GM23248 (cell line): ENCODE results near the gene FBLN2. TPM values are rescaled to one million over a fixed set of nuclear protein-coding genes. Genes with fewer than 3 reads are reported as not detected.
"Not testable (repeated sequence)": the region's sequence is repeated elsewhere in the genome, so short reads cannot be mapped to it uniquely, and the experiment has no call there.

Source experiments
- DNase-seq: peaks from one replicate; pipeline ENCODE4 v3.0.0-alpha.2; 2015
- H2AFZ ChIP-seq: fragments of 200-600 bp; sonication (generic); 2 replicates; pipeline ENCODE4 v1.6.1; 2016; ENCODE audit warnings: antibody characterized with exemption
- H3F3A ChIP-seq: fragments of 200-600 bp; sonication (generic); 2 replicates; pipeline ENCODE4 v1.6.1; 2016; ENCODE audit warnings: mild to moderate bottlenecking, antibody characterized with exemption, mixed run types; ENCODE audit not compliant: insufficient read depth
- H3K27ac ChIP-seq: fragments of 200-600 bp; sonication (generic); 2 replicates; pipeline ENCODE4 v1.5.1; 2016; ENCODE audit warnings: mild to moderate bottlenecking
- H3K27me3 ChIP-seq: fragments of 200-600 bp; sonication (generic); replicated peaks from 2 replicates; pipeline ENCODE4 v1.6.1; 2016; ENCODE audit warnings: mild to moderate bottlenecking; ENCODE audit not compliant: insufficient read depth
- H3K36me3 ChIP-seq: fragments of 200-600 bp; sonication (generic); 2 replicates; pipeline ENCODE4 v1.6.1; 2016; ENCODE audit warnings: low read depth, mild to moderate bottlenecking
- H3K4me1 ChIP-seq: fragments of 200-600 bp; sonication (generic); 2 replicates; pipeline ENCODE4 v1.6.1; 2016; ENCODE audit warnings: mild to moderate bottlenecking; ENCODE audit not compliant: insufficient read depth
- H3K4me2 ChIP-seq: fragments of 200-600 bp; sonication (generic); one replicate; pipeline ENCODE4 v1.6.1; 2016; ENCODE audit warnings: mild to moderate bottlenecking; ENCODE audit not compliant: unreplicated experiment
- H3K4me3 ChIP-seq: fragments of 200-600 bp; sonication (generic); 2 replicates; pipeline ENCODE4 v1.5.1; 2016; ENCODE audit warnings: mild to moderate bottlenecking
- H3K79me2 ChIP-seq: fragments of 200-600 bp; sonication (generic); 2 replicates; pipeline ENCODE4 v1.6.1; 2016; ENCODE audit warnings: mild to moderate bottlenecking; ENCODE audit not compliant: insufficient read depth
- H3K9ac ChIP-seq: fragments of 200-600 bp; sonication (generic); 2 replicates; pipeline ENCODE4 v1.6.1; 2016; ENCODE audit warnings: mild to moderate bottlenecking
- H3K9me2 ChIP-seq: fragments of 200-600 bp; sonication (generic); 2 replicates; pipeline ENCODE4 v1.6.1; 2016; ENCODE audit warnings: mixed run types, mild to moderate bottlenecking, moderate library complexity; ENCODE audit not compliant: insufficient read depth
- H3K9me3 ChIP-seq: fragments of 200-600 bp; sonication (generic); one replicate; pipeline ENCODE4 v1.6.1; 2017; ENCODE audit warnings: low read depth
- H4K20me1 ChIP-seq: fragments of 200-600 bp; sonication (generic); 2 replicates; pipeline ENCODE4 v1.6.0; 2016; ENCODE audit not compliant: insufficient read depth
- EZH2 ChIP-seq: fragments of 200-600 bp; sonication (generic); IDR thresholded peaks from 2 replicates; pipeline ENCODE4 v1.6.1; 2018; ENCODE audit warnings: antibody characterized with exemption, mild to moderate bottlenecking; ENCODE audit not compliant: insufficient read depth, poor library complexity, severe bottlenecking
- EZH2phosphoT487 ChIP-seq: fragments of 200-600 bp; sonication (generic); IDR thresholded peaks from 2 replicates; pipeline ENCODE4 v1.6.1; 2018; ENCODE audit warnings: antibody characterized with exemption, moderate library complexity, mild to moderate bottlenecking, low read depth; ENCODE audit not compliant: insufficient read depth
- WGBS, 2 experiments: methylation state at CpG; one replicate each; pipeline ENCODE4 v1.1.6; 2015 to 2017; ENCODE audit warnings: low lambda C conversion rate in 2 of 2, low coverage in 1 of 2; ENCODE audit errors: missing lambda C conversion rate in 2 of 2; 5-methylcytosine and 5-hydroxymethylcytosine counted together
- in situ Hi-C: fragments of 300-500 bp; cut with MboI; formaldehyde crosslinking; loops from 2 replicates; pipeline ENCODE4 v1.15.0; 2020
- polyA plus RNA-seq: library from polyadenylated mRNA; unstranded; fragments of >200 nt; fragmentation: Nextera tagmentation; extraction: Ambion mirVana; gene quantifications from 2 replicates; pipeline ENCODE4 v1.2.1, GENCODE V29; 2016
- total RNA-seq: library from RNA; depleted of rRNA; stranded (reverse); fragments of >200 nt; shearing (Covaris generic); gene quantifications from 2 replicates; pipeline ENCODE4 v1.2.3, GENCODE V29; 2014

Gene FBLN2
- total and polyA plus RNA-seq, 2 experiments from 2014 or later = 447 to 636 TPM

DNA sequence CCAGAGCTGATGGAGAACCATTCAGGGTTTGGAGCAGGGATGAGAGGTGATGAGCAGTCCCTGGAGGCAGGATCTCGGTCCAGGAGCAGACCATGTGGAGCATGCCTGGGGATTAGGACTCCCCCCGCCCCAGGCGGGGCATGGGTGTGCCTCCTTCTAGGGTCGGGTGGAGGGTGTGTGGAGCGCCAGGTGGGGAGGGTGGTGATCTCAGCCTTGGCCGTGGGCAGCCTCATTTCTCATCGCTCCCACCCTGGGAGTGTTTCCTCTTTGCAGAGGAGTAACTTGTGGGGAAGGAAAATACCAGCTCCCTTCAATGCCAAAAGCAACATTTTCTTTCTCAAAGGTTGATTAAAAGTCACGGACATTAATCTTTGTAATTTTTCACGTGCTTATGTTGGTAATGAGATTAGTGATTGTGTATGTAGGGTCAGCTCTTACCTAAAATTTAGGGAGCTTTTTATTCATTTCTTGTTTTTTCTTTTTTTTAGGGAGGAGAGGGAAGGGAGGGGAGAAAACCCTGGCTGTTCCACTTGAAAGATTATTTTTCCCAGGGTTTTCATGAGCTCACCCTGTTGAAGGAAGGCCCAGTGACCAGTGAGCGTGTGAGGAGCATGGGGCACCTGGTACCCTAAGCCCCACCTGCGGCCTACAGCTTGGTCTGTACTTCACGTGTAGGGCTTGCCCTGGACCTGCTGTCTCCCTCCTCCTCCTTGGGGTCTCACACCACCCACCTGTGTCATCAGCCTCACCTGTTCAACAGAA lies 11.0 kb downstream of the FBLN2 start:
- no peaks in the 10 kb centered on the region for H3K27me3 ChIP-seq
- no peaks in the 10 kb centered on the region for H3K36me3 ChIP-seq
- H3K4me2 ChIP-seq = no peak overlapping the region
- no peaks in the 10 kb centered on the region for H3K9me3 ChIP-seq
- 32 to 44% methylated on average over 12 of the region's 12 CpGs for WGBS, 2 experiments
- no peak overlapping the region for H2AFZ ChIP-seq
- peak overlapping the region; percentile 37; the same call in 1 of the 2 replicates for H3K9ac ChIP-seq
- peak overlapping the region; percentile 40 for H3K27ac ChIP-seq
- DNase-seq = peak; percentile 56
- TF ChIP-seq EZH2phosphoT487 (no peak), EZH2 (no peak)
- H4K20me1 ChIP-seq = no peaks in the 10 kb centered on the region
- peaks cover 26% of the 10 kb centered on the region for H3K4me1 ChIP-seq
- peaks cover 10% of the 10 kb centered on the region; the same call in 1 of the 2 replicates for H3F3A ChIP-seq
- H3K4me3 ChIP-seq = no peak overlapping the region
- in situ Hi-C loops = no loop called here
- H3K79me2 ChIP-seq = peaks cover 95% of the 10 kb centered on the region
- H3K9me2 ChIP-seq = no peaks in the 10 kb centered on the region

DNA sequence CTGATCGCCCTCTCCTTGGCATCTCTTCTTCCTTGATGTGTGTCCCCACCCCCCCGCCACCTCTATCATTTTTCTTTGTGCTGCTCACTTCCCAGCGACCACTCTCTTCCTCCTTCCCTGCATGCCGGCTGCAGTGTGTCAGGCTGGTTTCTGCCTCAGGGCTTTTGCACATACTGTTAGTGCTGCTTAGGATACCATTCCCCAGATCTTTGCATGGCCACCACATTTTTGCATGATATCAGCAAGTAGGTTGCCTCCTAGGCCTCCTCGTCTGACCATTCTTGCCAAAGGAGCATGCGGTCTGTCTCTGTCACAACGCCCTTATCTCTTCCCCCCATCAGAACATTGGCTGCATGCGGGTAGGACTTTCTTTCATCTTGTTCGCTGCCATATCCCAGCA lies 12.5 kb downstream of the FBLN2 start:
- Histone ChIP-seq H3K4me1 (peaks cover 26% of the 10 kb centered on the region), H3K4me2 (no peak overlapping the region), H3K27me3 (no peaks in the 10 kb centered on the region), H2AFZ (no peak overlapping the region), H3K36me3 (no peaks in the 10 kb centered on the region), H4K20me1 (no peaks in the 10 kb centered on the region), H3F3A (peaks cover 10% of the 10 kb centered on the region; the same call in 1 of the 2 replicates), H3K79me2 (peaks cover 97% of the 10 kb centered on the region), H3K9me2 (no peaks in the 10 kb centered on the region), H3K27ac (no peak overlapping the region), H3K9ac (no peak overlapping the region), H3K9me3 (no peaks in the 10 kb centered on the region), H3K4me3 (no peak overlapping the region)
- WGBS, 2 experiments = 76 to 82% methylated on average over 9 of the region's 9 CpGs
- DNase-seq = no peak
- no peak for TF ChIP-seq EZH2
- no peak for TF ChIP-seq EZH2phosphoT487
- in situ Hi-C loops = no loop called here

DNA sequence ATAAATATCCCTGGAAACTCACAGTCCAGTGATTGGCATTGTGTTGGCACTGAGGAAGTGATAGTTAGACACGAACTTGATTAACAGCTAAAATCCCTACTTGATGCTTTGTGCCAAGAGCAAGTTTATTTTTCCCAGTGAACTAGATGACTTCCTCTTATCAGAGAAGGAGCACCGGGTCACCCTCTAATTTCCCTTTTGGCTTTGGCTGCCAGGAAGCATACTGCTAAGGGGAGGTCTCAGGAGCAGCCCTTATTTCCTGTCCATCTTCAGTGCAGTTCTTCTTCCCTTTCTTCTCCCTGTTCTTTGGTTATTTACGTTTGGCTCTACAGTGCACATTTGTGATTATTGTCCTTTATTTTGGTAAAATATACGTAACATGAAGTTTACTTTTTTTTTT lies 13.0 kb downstream of the FBLN2 start:
- Histone ChIP-seq H3K27me3 (no peaks in the 10 kb centered on the region), H4K20me1 (no peaks in the 10 kb centered on the region), H3K79me2 (peaks cover 97% of the 10 kb centered on the region)

DNA sequence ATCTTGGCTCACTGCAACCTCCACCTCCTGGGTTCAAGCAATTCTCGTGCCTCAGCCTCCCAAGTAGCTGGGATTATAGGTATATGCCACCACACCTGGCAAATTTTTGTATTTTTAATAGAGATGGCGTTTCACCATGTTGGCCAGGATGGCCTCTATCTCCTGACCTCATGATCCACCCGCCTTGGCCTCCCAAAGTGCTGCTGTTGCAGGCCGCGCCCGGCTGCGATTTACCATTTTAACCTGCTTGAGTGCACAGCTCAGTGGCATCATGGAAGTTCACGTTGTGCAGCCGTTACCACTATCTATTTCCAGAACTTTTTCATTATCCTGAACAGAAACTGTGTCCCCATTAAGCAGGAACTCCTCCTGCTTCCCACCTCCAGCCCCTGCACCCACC lies 13.5 kb downstream of the FBLN2 start:
- H4K20me1 ChIP-seq, H2AFZ ChIP-seq, H3K4me2 ChIP-seq, H3K9me2 ChIP-seq, H3K36me3 ChIP-seq, H3K27ac ChIP-seq, H3K9me3 ChIP-seq, DNase-seq, H3K4me3 ChIP-seq, in situ Hi-C loops, H3K9ac ChIP-seq, H3F3A ChIP-seq, H3K27me3 ChIP-seq: not testable (repeated sequence)
- WGBS, 2 experiments = 86 to 89% methylated on average over 9 of the region's 9 CpGs
- H3K79me2 ChIP-seq = peaks cover 97% of the 10 kb centered on the region
- H3K4me1 ChIP-seq = peaks cover 26% of the 10 kb centered on the region

More for the DNA sequence above, 13.0 kb downstream of the FBLN2 start:
- Histone ChIP-seq H3K27ac (no peak overlapping the region), H3K9me2 (no peaks in the 10 kb centered on the region), H3K9ac (no peak overlapping the region), H3K4me2 (no peak overlapping the region), H3K36me3 (no peaks in the 10 kb centered on the region), H2AFZ (no peak overlapping the region), H3K9me3 (no peaks in the 10 kb centered on the region), H3K4me3 (no peak overlapping the region), H3K4me1 (peaks cover 26% of the 10 kb centered on the region), H3F3A (peaks cover 10% of the 10 kb centered on the region; the same call in 1 of the 2 replicates)
- in situ Hi-C loops = no loop called here
- TF ChIP-seq EZH2phosphoT487 (no peak), EZH2 (no peak)
- no peak for DNase-seq
- WGBS, 2 experiments = 57 to 62% methylated on average over 4 of the region's 4 CpGs

DNA sequence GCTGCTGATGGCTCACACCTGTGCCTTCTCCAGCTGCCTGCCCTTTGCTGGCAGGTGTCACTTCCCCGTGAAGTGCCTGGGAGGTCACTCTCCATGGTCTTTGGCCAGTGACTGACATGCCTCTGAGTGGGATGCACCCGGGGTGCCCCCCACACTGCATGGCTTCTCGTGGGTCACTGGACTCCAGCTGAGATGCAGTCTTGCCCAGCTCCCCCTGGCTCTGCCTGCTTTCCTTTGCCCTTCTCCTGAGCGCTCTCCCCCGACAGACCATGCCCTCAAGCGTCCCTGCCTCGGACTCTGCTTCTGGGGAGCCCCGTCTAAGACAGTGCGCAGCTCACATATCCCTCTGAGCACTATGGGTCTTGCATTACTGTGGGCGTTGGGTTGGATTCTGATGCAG lies 14.4 kb downstream of the FBLN2 start:
- Histone ChIP-seq H3K4me1 (peaks cover 26% of the 10 kb centered on the region), H3K9me2 (no peaks in the 10 kb centered on the region), H4K20me1 (no peaks in the 10 kb centered on the region), H3K4me3 (no peak overlapping the region), H2AFZ (no peak overlapping the region), H3K9me3 (no peaks in the 10 kb centered on the region), H3K4me2 (no peak overlapping the region), H3K36me3 (no peaks in the 10 kb centered on the region), H3K27ac (no peak overlapping the region), H3K27me3 (no peaks in the 10 kb centered on the region), H3K79me2 (peaks cover 97% of the 10 kb centered on the region), H3F3A (peaks cover 10% of the 10 kb centered on the region; the same call in 1 of the 2 replicates), H3K9ac (no peak overlapping the region)
- 86% methylated on average over 10 of the region's 10 CpGs for WGBS, 2 experiments
- in situ Hi-C loops = no loop called here
- no peak for TF ChIP-seq EZH2
- TF ChIP-seq EZH2phosphoT487 = no peak
- DNase-seq = no peak
